PC-3 (cell line): ENCODE data around the gene IFITM5. TPM values are rescaled to one million over a fixed set of nuclear protein-coding genes. Genes with fewer than 3 reads are reported as not detected.

ENCODE experiments used
- ATAC-seq: fragments of 200-7000 bp; cut with Tn5 transposase; 2 replicates; pipeline ENCODE4 v1.9.1; 2020; ENCODE audit warnings: mild to moderate bottlenecking, moderate library complexity
- BruUV-seq: library from RNA; stranded (reverse); fragments of 400-500 nt; replicated peaks from 2 replicates; lab custom pipeline; 2021; lab: Mats Ljungman, UMichigan
- CTCF ChIA-PET: fragments of 300-600 bp; sonication (Branson Sonifier 250); formaldehyde crosslinking; loops from one replicate; lab custom pipeline; 2022; ENCODE audit warnings: antibody characterized with exemption; lab: Charles Lee
- POLR2A ChIA-PET: fragments of 300-600 bp; sonication (Branson Sonifier 250); formaldehyde crosslinking; loops from one replicate; lab custom pipeline; 2022; ENCODE audit warnings: antibody characterized with exemption; ENCODE audit not compliant: unreplicated experiment; lab: Charles Lee
- DNase-seq: peaks from one replicate; pipeline ENCODE4 v3.0.0-alpha.2; 2015
- H2AFZ ChIP-seq: fragments of 300-600 bp; sonication (generic); 2 replicates; pipeline ENCODE4 v1.6.0; 2016; ENCODE audit warnings: antibody characterized with exemption, low read length
- H3F3A ChIP-seq: fragments of 300-600 bp; sonication (generic); one replicate; pipeline ENCODE4 v1.6.0; 2017; ENCODE audit warnings: antibody characterized with exemption, low read length, control low read depth, mild to moderate bottlenecking; ENCODE audit not compliant: unreplicated experiment
- H3K27ac ChIP-seq: fragments of 300-600 bp; sonication (generic); 2 replicates; pipeline ENCODE4 v1.5.1; 2016; ENCODE audit warnings: mild to moderate bottlenecking, low read length
- H3K27me3 ChIP-seq: fragments of 300-600 bp; sonication (generic); 2 replicates; pipeline ENCODE4 v1.6.1; 2016; ENCODE audit warnings: low read length, mixed read lengths
- H3K36me3 ChIP-seq: fragments of 300-600 bp; sonication (generic); 2 replicates; pipeline ENCODE4 v1.6.1; 2016; ENCODE audit warnings: low read depth, mixed run types, low read length, mixed read lengths
- H3K4me1 ChIP-seq: fragments of 300-600 bp; sonication (generic); 2 replicates; pipeline ENCODE4 v1.5.1; 2016; ENCODE audit warnings: low read length; ENCODE audit not compliant: insufficient read depth
- H3K4me2 ChIP-seq: fragments of 300-600 bp; sonication (generic); 2 replicates; pipeline ENCODE4 v1.6.0; 2016; ENCODE audit warnings: low read length
- H3K4me3 ChIP-seq: fragments of 300-600 bp; sonication (generic); 2 replicates; pipeline ENCODE4 v1.5.1; 2016; ENCODE audit warnings: mild to moderate bottlenecking, low read length, mixed read lengths
- H3K79me2 ChIP-seq: fragments of 300-600 bp; sonication (generic); 2 replicates; pipeline ENCODE4 v1.6.1; 2017; ENCODE audit warnings: low read length, mixed read lengths
- H3K9ac ChIP-seq: fragments of 300-600 bp; sonication (generic); 2 replicates; pipeline ENCODE4 v1.6.0; 2016; ENCODE audit warnings: mild to moderate bottlenecking, low read length
- H3K9me2 ChIP-seq: fragments of 300-600 bp; sonication (generic); replicated peaks from 2 replicates; pipeline ENCODE4 v1.6.1; 2016; ENCODE audit warnings: mixed run types, low read length, mixed read lengths
- H3K9me3 ChIP-seq: fragments of 300-600 bp; sonication (generic); 2 replicates; pipeline ENCODE4 v1.6.1; 2016; ENCODE audit warnings: low read length, mixed read lengths
- H4K20me1 ChIP-seq: fragments of 300-600 bp; sonication (generic); 2 replicates; pipeline ENCODE4 v1.6.1; 2016; ENCODE audit warnings: low read length, mixed read lengths
- EZH2 ChIP-seq: fragments of 300-600 bp; sonication (generic); IDR thresholded peaks from one replicate; pipeline ENCODE4 v1.6.1; 2017; ENCODE audit warnings: antibody characterized with exemption, mild to moderate bottlenecking, low read length; ENCODE audit not compliant: unreplicated experiment
- EZH2phosphoT487 ChIP-seq: fragments of 300-600 bp; sonication (generic); IDR thresholded peaks from 2 replicates; pipeline ENCODE4 v1.6.1; 2018; ENCODE audit warnings: mild to moderate bottlenecking, antibody characterized with exemption, low read length, borderline replicate concordance
- intact Hi-C: fragments of 100-400 bp; cut with micrococcal nuclease; formaldehyde crosslinking; loops from 2 replicates; pipeline ENCODE4 v1.9.0; 2023
- total RNA-seq: library from RNA; depleted of rRNA; stranded (reverse); fragments of >200 nt; gene quantifications from 2 replicates; pipeline ENCODE4 v1.2.3, GENCODE V29; 2014
- TF ChIP-seq, protein P1 (sequence below): fragments of 300-600 bp; sonication (generic); conservative IDR thresholded peaks from 2 replicates; pipeline ENCODE4 v1.5.1; 2017; ENCODE audit warnings: antibody characterized with exemption, low read depth, mild to moderate bottlenecking, low read length

The IFITM5 gene
- total RNA-seq, 1 experiment from 2014 or later = not detected

DNA sequence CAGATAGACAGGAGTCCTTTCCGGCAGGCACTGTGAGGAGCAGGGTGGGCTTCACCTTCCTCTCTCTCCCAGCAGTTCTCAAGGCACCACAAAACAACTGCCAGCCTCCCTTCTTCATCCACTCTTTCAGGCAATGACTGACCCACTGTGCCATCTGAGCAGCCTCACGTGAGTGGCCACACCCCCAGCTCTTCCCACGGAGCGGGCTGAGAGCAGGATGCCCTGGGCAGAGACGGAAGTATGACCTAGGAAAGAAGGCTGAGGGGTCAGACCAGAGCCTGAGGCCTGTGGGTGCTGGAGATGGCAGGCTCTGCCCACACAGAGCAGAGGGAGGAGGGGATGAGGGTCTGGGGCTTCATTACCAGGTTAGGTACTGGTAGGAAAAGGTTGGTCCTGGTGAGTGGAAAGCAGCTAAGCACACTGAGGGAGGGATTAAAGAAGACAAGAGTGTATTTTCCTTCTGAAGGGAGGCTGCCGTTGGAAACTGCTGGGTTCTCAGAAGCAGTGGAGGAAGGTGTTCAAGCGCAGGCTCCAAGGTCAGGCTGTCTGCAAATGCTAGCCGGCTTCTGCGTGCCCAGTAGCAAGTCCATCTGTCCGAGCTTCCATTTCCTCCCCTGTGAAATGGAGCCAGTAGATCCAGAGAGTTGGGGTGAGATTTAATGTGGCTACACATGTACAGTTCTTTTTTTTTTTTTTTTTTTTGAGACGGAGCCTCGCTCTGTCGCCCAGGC lies 16.5 kb downstream of the IFITM5 start:
- Histone ChIP-seq H3K79me2 (no peaks in the 10 kb centered on the region), H3K27me3 (peaks cover 22% of the 10 kb centered on the region), H4K20me1 (no peaks in the 10 kb centered on the region), H3K9me2 (no peaks in the 10 kb centered on the region), H3F3A (no peaks in the 10 kb centered on the region), H3K4me1 (no peaks in the 10 kb centered on the region), H3K9ac (no peak overlapping the region), H3K4me2 (no peak overlapping the region), H3K36me3 (no peaks in the 10 kb centered on the region), H2AFZ (no peak overlapping the region), H3K27ac (no peak overlapping the region), H3K4me3 (no peak overlapping the region), H3K9me3 (no peaks in the 10 kb centered on the region)
- intact Hi-C loops = no loop called here
- DNase-seq (no peak), ATAC-seq (no peak)
- no TSS peak for BruUV-seq
- no peak for TF ChIP-seq EZH2phosphoT487
- TF ChIP-seq, protein P1, sequence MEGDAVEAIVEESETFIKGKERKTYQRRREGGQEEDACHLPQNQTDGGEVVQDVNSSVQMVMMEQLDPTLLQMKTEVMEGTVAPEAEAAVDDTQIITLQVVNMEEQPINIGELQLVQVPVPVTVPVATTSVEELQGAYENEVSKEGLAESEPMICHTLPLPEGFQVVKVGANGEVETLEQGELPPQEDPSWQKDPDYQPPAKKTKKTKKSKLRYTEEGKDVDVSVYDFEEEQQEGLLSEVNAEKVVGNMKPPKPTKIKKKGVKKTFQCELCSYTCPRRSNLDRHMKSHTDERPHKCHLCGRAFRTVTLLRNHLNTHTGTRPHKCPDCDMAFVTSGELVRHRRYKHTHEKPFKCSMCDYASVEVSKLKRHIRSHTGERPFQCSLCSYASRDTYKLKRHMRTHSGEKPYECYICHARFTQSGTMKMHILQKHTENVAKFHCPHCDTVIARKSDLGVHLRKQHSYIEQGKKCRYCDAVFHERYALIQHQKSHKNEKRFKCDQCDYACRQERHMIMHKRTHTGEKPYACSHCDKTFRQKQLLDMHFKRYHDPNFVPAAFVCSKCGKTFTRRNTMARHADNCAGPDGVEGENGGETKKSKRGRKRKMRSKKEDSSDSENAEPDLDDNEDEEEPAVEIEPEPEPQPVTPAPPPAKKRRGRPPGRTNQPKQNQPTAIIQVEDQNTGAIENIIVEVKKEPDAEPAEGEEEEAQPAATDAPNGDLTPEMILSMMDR = no peak
- TF ChIP-seq EZH2 = no peak
- CTCF ChIA-PET = no interaction called here
- POLR2A ChIA-PET = interaction anchor here (0.6 to 0.7 kb wide), 2 partner anchors 66 to 124 kb away, joined by 3 to 9 read pairs; no protein-coding TSS in a partner anchor

GRCh38 chr11:282171-282570 lies 17.2 kb downstream of the IFITM5 start:
- TF ChIP-seq EZH2phosphoT487 (no peak), EZH2 (no peak)
- TF ChIP-seq, protein P1 = no peak
- Histone ChIP-seq H3K9me2 (no peaks in the 10 kb centered on the region), H4K20me1 (no peaks in the 10 kb centered on the region), H3K27ac (no peak overlapping the region), H3K4me3 (no peak overlapping the region), H3K9me3 (no peaks in the 10 kb centered on the region), H3K9ac (no peak overlapping the region), H3K27me3 (peaks cover 22% of the 10 kb centered on the region), H3K79me2 (no peaks in the 10 kb centered on the region), H3K36me3 (no peaks in the 10 kb centered on the region), H3K4me2 (no peak overlapping the region), H3K4me1 (no peaks in the 10 kb centered on the region), H2AFZ (no peak overlapping the region), H3F3A (no peaks in the 10 kb centered on the region)
- DNase-seq (no peak), ATAC-seq (no peak)
- no TSS peak for BruUV-seq
- ChIA-PET POLR2A (interaction anchor here (0.6 kb wide), 1 partner anchor 124 kb away, joined by 3 read pairs; no protein-coding TSS in a partner anchor), CTCF (no interaction called here)
- intact Hi-C loops = no loop called here

- Histone ChIP-seq H3K4me1 (no peaks in the 10 kb centered on the region), H3K27ac (no peak overlapping the region), H2AFZ (no peak overlapping the region), H3K9ac (no peak overlapping the region), H3K4me2 (no peak overlapping the region), H3K36me3 (no peaks in the 10 kb centered on the region), H3K9me3 (no peaks in the 10 kb centered on the region), H3K27me3 (peaks cover 22% of the 10 kb centered on the region), H4K20me1 (no peaks in the 10 kb centered on the region), H3K9me2 (no peaks in the 10 kb centered on the region), H3K4me3 (no peak overlapping the region), H3F3A (no peaks in the 10 kb centered on the region), H3K79me2 (no peaks in the 10 kb centered on the region)
- BruUV-seq = no TSS peak
- ATAC-seq = no peak
- intact Hi-C loops = no loop called here
- no peak for DNase-seq
- no peak for TF ChIP-seq EZH2
- TF ChIP-seq, protein P1 = no peak
- TF ChIP-seq EZH2phosphoT487 = no peak
- ChIA-PET POLR2A (no interaction called here), CTCF (no interaction called here)
Observed at GRCh38 chr11:281486-282161, 17.7 kb downstream of the IFITM5 start.
